Naive thymus-derived CD4-positive, alpha-beta T cell (primary cell): ENCODE results near the gene KRTAP2-4. TPM values are rescaled to one million over a fixed set of nuclear protein-coding genes. Genes with fewer than 3 reads are reported as not detected.
A peak's percentile ranks its signal among the peaks of the same experiment; 100 is the strongest.
"Not testable (repeated sequence)": the region's sequence is repeated elsewhere in the genome, so short reads cannot be mapped to it uniquely, and the experiment has no call there.

Experiments used
- ATAC-seq: fragments of 150-1000 bp; cut with Tn5 transposase; 2 replicates; pipeline ENCODE4 v1.10.0; 2021; ENCODE audit warnings: mild to moderate bottlenecking, moderate library complexity
- CTCF ChIA-PET: fragments of 350-600 bp; sonication (Branson Sonifier 250); formaldehyde crosslinking; loops from one replicate; lab custom pipeline; 2021; ENCODE audit warnings: antibody characterized with exemption; lab: Charles Lee
- POLR2A ChIA-PET: fragments of 350-600 bp; sonication (Branson Sonifier 250); formaldehyde crosslinking; loops from one replicate; lab custom pipeline; 2021; ENCODE audit warnings: antibody characterized with exemption, inconsistent platforms; lab: Charles Lee
- DNase-seq, 9 donors: peaks; one replicate each; pipeline versions ENCODE4 v3.0.0 to v3.0.0-alpha.2; 2020 to 2022; ENCODE audit warnings: mixed read lengths in 1 of 9
- H3K27ac ChIP-seq: one replicate; pipeline ENCODE4 v1.7.0; 2013; ENCODE audit warnings: mild to moderate bottlenecking, low read depth, low read length, moderate library complexity
- H3K27me3 ChIP-seq, 2 donors: one replicate each; pipeline ENCODE4 v1.7.0; 2013; ENCODE audit warnings: low read length in 2 of 2, mild to moderate bottlenecking in 2 of 2, moderate library complexity in 2 of 2; ENCODE audit not compliant: control insufficient read depth in 2 of 2, insufficient read depth in 2 of 2
- H3K36me3 ChIP-seq, 3 experiments: 1 replicate in 2 of 3; 2 replicates in 1 of 3; pipeline ENCODE4 v1.7.0; 2013; ENCODE audit warnings: low read length in 3 of 3, mild to moderate bottlenecking in 3 of 3, moderate library complexity in 1 of 3; ENCODE audit not compliant: insufficient read depth in 3 of 3, control insufficient read depth in 2 of 3
- H3K4me1 ChIP-seq, 2 donors: one replicate each; pipeline ENCODE4 v1.7.0; 2013; ENCODE audit warnings: low read length in 2 of 2, mild to moderate bottlenecking in 2 of 2, moderate library complexity in 1 of 2; ENCODE audit not compliant: control insufficient read depth in 2 of 2, insufficient read depth in 2 of 2
- H3K4me3 ChIP-seq: 2 replicates; pipeline ENCODE4 v1.7.0; 2013; ENCODE audit warnings: mild to moderate bottlenecking, low read length
- H3K9me3 ChIP-seq, 3 experiments: 1 replicate in 2 of 3; 2 replicates in 1 of 3; pipeline ENCODE4 v1.7.0; 2013; ENCODE audit warnings: low read length in 3 of 3; ENCODE audit not compliant: control insufficient read depth in 2 of 3
- H3K27ac Mint-ChIP-seq, 9 donors: one replicate each; pipeline ENCODE4 v1.8.0; 2020 to 2022; ENCODE audit warnings: mixed read lengths in 9 of 9, mild to moderate bottlenecking in 8 of 9, moderate library complexity in 5 of 9, inconsistent platforms in 2 of 9
- H3K27me3 Mint-ChIP-seq, 5 donors: one replicate each; pipeline ENCODE4 v1.8.0; 2021 to 2022; ENCODE audit warnings: mixed read lengths in 5 of 5, mild to moderate bottlenecking in 1 of 5
- H3K36me3 Mint-ChIP-seq, 5 donors: one replicate each; pipeline ENCODE4 v1.8.0; 2020 to 2022; ENCODE audit warnings: mixed read lengths in 5 of 5, mild to moderate bottlenecking in 3 of 5, inconsistent platforms in 1 of 5
- H3K4me1 Mint-ChIP-seq, 7 donors: one replicate each; pipeline ENCODE4 v1.8.0; 2020 to 2022; ENCODE audit warnings: mixed read lengths in 7 of 7, mild to moderate bottlenecking in 3 of 7, inconsistent platforms in 1 of 7
- H3K4me3 Mint-ChIP-seq, 10 donors: one replicate each; pipeline ENCODE4 v1.8.0; 2020 to 2022; ENCODE audit warnings: mild to moderate bottlenecking in 10 of 10, mixed read lengths in 10 of 10, moderate library complexity in 6 of 10, inconsistent platforms in 2 of 10
- H3K9me3 Mint-ChIP-seq, 11 donors: one replicate each; pipeline ENCODE4 v1.8.0; 2020 to 2022; ENCODE audit warnings: mixed read lengths in 11 of 11, mild to moderate bottlenecking in 4 of 11, inconsistent platforms in 1 of 11, moderate library complexity in 1 of 11
- intact Hi-C, 2 donors: fragments of 100-400 bp; cut with micrococcal nuclease; formaldehyde crosslinking; loops; one replicate each; pipeline ENCODE4 v1.15.1; 2023
- polyA plus RNA-seq, 2 donors: library from polyadenylated mRNA; unstranded; fragments of 300-500 nt; fragmentation: Illumina TruSeq; gene quantifications; one replicate each; pipeline ENCODE4 v1.2.3, GENCODE V29; 2021
- total RNA-seq, 6 experiments: library from RNA in 5 of 6; stranded (reverse) in 5 of 6; gene quantifications; 1 replicate in 5 of 6; 2 replicates in 1 of 6; pipeline ENCODE4 v1.2.3 and lab custom pipeline; 2021 to 2026

Gene KRTAP2-4
- total and polyA plus RNA-seq, 7 experiments from 2014 or later = not detected

- H3K27me3 ChIP-seq, DNase-seq, H3K36me3 Mint-ChIP-seq, POLR2A ChIA-PET, H3K4me3 ChIP-seq, H3K9me3 ChIP-seq, H3K4me1 ChIP-seq, H3K36me3 ChIP-seq, ATAC-seq, H3K27ac ChIP-seq, H3K4me1 Mint-ChIP-seq, CTCF ChIA-PET: not testable (repeated sequence)
- H3K9me3 Mint-ChIP-seq = peaks cover 0 to 17% (median 5%) of the 10 kb centered on the region in 11 donors
- peak within 1 kb of the TSS in 1 of 9 donors; percentile 21 for H3K27ac Mint-ChIP-seq
- peaks cover 17 to 23% (median 20%) of the 10 kb centered on the region in 5 donors for H3K27me3 Mint-ChIP-seq
- intact Hi-C loops = loop anchor here in 1 of 2 donors (5.0 kb wide), 1 partner anchor 115 kb away; the partner anchor contains the start of gene KRTAP4-4
- peak within 1 kb of the TSS in 1 of 10 donors; percentile 26 for H3K4me3 Mint-ChIP-seq
Observed at GRCh38 chr17:41046735-41047465, 18.8 kb downstream of the KRTAP2-4 start, which contains the start of gene KRTAP2-1. KRTAP2-1 (minus strand) TSS chr17:41047316; CDS start chr17:41047267, 49 bp downstream.

DNA sequence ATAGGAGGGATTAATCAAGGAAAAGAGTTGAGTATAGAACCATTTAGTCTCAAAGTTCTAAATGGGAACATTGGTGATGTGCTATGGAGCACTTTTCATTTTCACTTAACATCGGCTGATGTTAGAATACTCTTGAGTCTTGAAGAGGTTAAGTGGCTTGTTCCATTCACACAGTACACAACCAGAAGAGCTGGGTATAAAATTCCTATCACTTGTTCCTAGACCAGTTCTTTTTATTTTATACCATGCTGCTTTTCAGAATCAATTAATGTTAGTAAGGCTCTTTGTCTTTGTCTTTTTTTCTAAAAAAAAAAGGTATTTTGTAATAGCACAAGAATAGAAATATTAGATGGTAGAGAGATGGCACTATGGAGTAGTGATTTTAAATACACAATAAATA lies 22.7 kb downstream of the KRTAP2-4 start:
- Mint-ChIP-seq H3K27ac (no peak overlapping the region), H3K27me3 (peaks cover 13 to 20% (median 17%) of the 10 kb centered on the region in 5 donors), H3K9me3 (peaks cover 0 to 17% (median 5%) of the 10 kb centered on the region in 11 donors), H3K4me1 (no peaks in the 10 kb centered on the region), H3K36me3 (peaks cover 0 to 4% (median 0%) of the 10 kb centered on the region in 5 donors), H3K4me3 (no peak overlapping the region)
- POLR2A ChIA-PET = no interaction called here
- Histone ChIP-seq H3K27me3 (no peaks in the 10 kb centered on the region), H3K4me3 (no peak overlapping the region), H3K27ac (no peak overlapping the region), H3K4me1 (no peaks in the 10 kb centered on the region), H3K9me3 (no peaks in the 10 kb centered on the region), H3K36me3 (no peaks in the 10 kb centered on the region)
- DNase-seq = no peak
- CTCF ChIA-PET = no interaction called here
- ATAC-seq = no peak
- intact Hi-C loops = no loop called here

DNA sequence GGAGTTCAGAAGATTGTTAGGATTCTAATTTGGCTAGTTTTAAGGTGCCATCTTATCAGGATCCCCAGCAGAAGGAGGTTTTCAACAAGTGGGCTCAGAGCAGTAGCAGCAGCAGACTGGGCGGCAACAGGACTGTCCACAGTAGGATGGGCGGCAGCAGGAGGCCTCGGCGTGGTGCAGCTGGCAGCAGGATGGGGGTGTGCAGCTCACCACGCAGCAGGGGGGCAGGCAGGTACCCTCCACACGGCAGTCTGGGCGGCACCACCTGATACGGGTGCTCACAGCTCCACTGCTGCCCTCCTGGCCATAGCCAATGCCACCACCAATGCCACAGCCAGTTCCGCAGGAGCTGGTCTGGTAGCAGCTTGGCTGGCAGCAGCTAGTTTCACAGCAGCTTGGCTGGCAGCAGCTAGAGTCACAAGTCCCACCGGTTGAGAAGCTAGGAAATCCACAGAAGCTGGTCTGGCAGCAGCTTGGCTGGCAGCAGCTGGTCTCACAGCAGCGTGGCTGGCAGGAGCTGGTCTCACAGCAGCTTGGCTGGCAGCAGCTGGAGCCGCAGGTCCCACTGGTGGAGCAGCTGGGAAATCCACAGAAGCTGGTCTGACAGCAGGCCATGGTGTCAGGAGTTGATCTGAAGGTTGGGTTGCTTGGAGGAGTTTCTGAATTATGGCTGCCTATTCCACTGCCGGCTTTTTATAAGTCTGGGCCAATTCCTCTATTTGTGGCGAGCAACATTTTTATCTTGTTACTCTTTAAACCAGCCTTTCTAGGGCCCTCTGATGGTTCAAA lies 24.7 kb downstream of the KRTAP2-4 start, which contains the start of gene KRTAP1-1:
Gene KRTAP1-1, minus strand, starts transcription at position 668 of the 789 bp plus-strand sequence. Its CDS starts 53 bp downstream, at position 615.
- H3K9me3 ChIP-seq, H3K27ac Mint-ChIP-seq, H3K4me1 Mint-ChIP-seq, intact Hi-C loops, H3K27ac ChIP-seq, DNase-seq, ATAC-seq, H3K27me3 ChIP-seq, H3K36me3 Mint-ChIP-seq, H3K36me3 ChIP-seq, H3K4me3 Mint-ChIP-seq, H3K4me3 ChIP-seq, H3K4me1 ChIP-seq, POLR2A ChIA-PET: not testable (repeated sequence)
- CTCF ChIA-PET = interaction anchor here (0.6 kb wide), 1 partner anchor 626 kb away, joined by 3 read pairs; no protein-coding TSS in a partner anchor
- Mint-ChIP-seq H3K27me3 (peaks cover 11 to 17% (median 13%) of the 10 kb centered on the region in 5 donors), H3K9me3 (peaks cover 0 to 17% (median 5%) of the 10 kb centered on the region in 11 donors)

- Histone ChIP-seq H3K4me3 (no peak overlapping the region), H3K27me3 (peaks cover 0 to 3% of the 10 kb centered on the region in 2 donors), H3K27ac (no peak overlapping the region), H3K36me3 (no peaks in the 10 kb centered on the region), H3K9me3 (no peaks in the 10 kb centered on the region), H3K4me1 (no peaks in the 10 kb centered on the region)
- POLR2A ChIA-PET = no interaction called here
- DNase-seq = no peak
- Mint-ChIP-seq H3K4me1 (peaks cover 0 to 2% (median 0%) of the 10 kb centered on the region in 7 donors), H3K27me3 (peaks cover 5 to 12% (median 10%) of the 10 kb centered on the region in 5 donors), H3K36me3 (no peaks in the 10 kb centered on the region), H3K27ac (no peak overlapping the region), H3K4me3 (no peak overlapping the region), H3K9me3 (peaks cover 0 to 8% (median 0%) of the 10 kb centered on the region in 11 donors)
- intact Hi-C loops = no loop called here
- no peak for ATAC-seq
- CTCF ChIA-PET = no interaction called here
Observed at GRCh38 chr17:41037853-41038350, 27.8 kb downstream of the KRTAP2-4 start.

- H3K4me1 Mint-ChIP-seq, H3K27ac ChIP-seq, DNase-seq, H3K36me3 Mint-ChIP-seq, H3K27ac Mint-ChIP-seq, CTCF ChIA-PET, H3K9me3 ChIP-seq, H3K36me3 ChIP-seq, intact Hi-C loops, H3K4me3 Mint-ChIP-seq, H3K4me3 ChIP-seq, H3K27me3 ChIP-seq, ATAC-seq, POLR2A ChIA-PET, H3K9me3 Mint-ChIP-seq, H3K4me1 ChIP-seq: not testable (repeated sequence)
- peaks cover 7 to 18% (median 17%) of the 10 kb centered on the region in 5 donors for H3K27me3 Mint-ChIP-seq
Observed at GRCh38 chr17:41034346-41034935, 31.2 kb downstream of the KRTAP2-4 start, which contains the start of gene KRTAP1-3. KRTAP1-3 (minus strand) TSS chr17:41034874; CDS start chr17:41034821, 53 bp downstream.

GRCh38 chr17:41029633-41030245 lies 35.9 kb downstream of the KRTAP2-4 start, which contains the start of gene KRTAP1-4:
KRTAP1-4 (minus strand) TSS chr17:41030195; CDS start chr17:41030078, 117 bp downstream.
- Histone ChIP-seq H3K4me1 (no peaks in the 10 kb centered on the region), H3K4me3 (no peak within 1 kb of the TSS), H3K27ac (no peak within 1 kb of the TSS), H3K27me3 (no peaks in the 10 kb centered on the region), H3K9me3 (no peaks in the 10 kb centered on the region), H3K36me3 (no peaks in the 10 kb centered on the region)
- ATAC-seq = no peak
- POLR2A ChIA-PET = no interaction called here
- intact Hi-C loops = no loop called here
- Mint-ChIP-seq H3K27ac (no peak within 1 kb of the TSS), H3K4me1 (no peaks in the 10 kb centered on the region), H3K4me3 (no peak within 1 kb of the TSS), H3K27me3 (peaks cover 16 to 32% (median 22%) of the 10 kb centered on the region in 5 donors), H3K36me3 (no peaks in the 10 kb centered on the region), H3K9me3 (peaks cover 0 to 3% (median 0%) of the 10 kb centered on the region in 11 donors)
- DNase-seq = no peak
- CTCF ChIA-PET = no interaction called here
